PC-3 (cell line): ENCODE data around the gene PCSK5. TPM values are rescaled to one million over a fixed set of nuclear protein-coding genes. Genes with fewer than 3 reads are reported as not detected.

Source experiments
- ATAC-seq: fragments of 200-7000 bp; cut with Tn5 transposase; 2 replicates; pipeline ENCODE4 v1.9.1; 2020; ENCODE audit warnings: mild to moderate bottlenecking, moderate library complexity
- BruUV-seq: library from RNA; stranded (reverse); fragments of 400-500 nt; replicated peaks from 2 replicates; lab custom pipeline; 2021; lab: Mats Ljungman, UMichigan
- CTCF ChIA-PET: fragments of 300-600 bp; sonication (Branson Sonifier 250); formaldehyde crosslinking; loops from one replicate; lab custom pipeline; 2022; ENCODE audit warnings: antibody characterized with exemption; lab: Charles Lee
- POLR2A ChIA-PET: fragments of 300-600 bp; sonication (Branson Sonifier 250); formaldehyde crosslinking; loops from one replicate; lab custom pipeline; 2022; ENCODE audit warnings: antibody characterized with exemption; ENCODE audit not compliant: unreplicated experiment; lab: Charles Lee
- DNase-seq: peaks from one replicate; pipeline ENCODE4 v3.0.0-alpha.2; 2015
- H2AFZ ChIP-seq: fragments of 300-600 bp; sonication (generic); 2 replicates; pipeline ENCODE4 v1.6.0; 2016; ENCODE audit warnings: antibody characterized with exemption, low read length
- H3F3A ChIP-seq: fragments of 300-600 bp; sonication (generic); one replicate; pipeline ENCODE4 v1.6.0; 2017; ENCODE audit warnings: antibody characterized with exemption, low read length, control low read depth, mild to moderate bottlenecking; ENCODE audit not compliant: unreplicated experiment
- H3K27ac ChIP-seq: fragments of 300-600 bp; sonication (generic); 2 replicates; pipeline ENCODE4 v1.5.1; 2016; ENCODE audit warnings: mild to moderate bottlenecking, low read length
- H3K27me3 ChIP-seq: fragments of 300-600 bp; sonication (generic); 2 replicates; pipeline ENCODE4 v1.6.1; 2016; ENCODE audit warnings: low read length, mixed read lengths
- H3K36me3 ChIP-seq: fragments of 300-600 bp; sonication (generic); 2 replicates; pipeline ENCODE4 v1.6.1; 2016; ENCODE audit warnings: low read depth, mixed run types, low read length, mixed read lengths
- H3K4me1 ChIP-seq: fragments of 300-600 bp; sonication (generic); 2 replicates; pipeline ENCODE4 v1.5.1; 2016; ENCODE audit warnings: low read length; ENCODE audit not compliant: insufficient read depth
- H3K4me2 ChIP-seq: fragments of 300-600 bp; sonication (generic); 2 replicates; pipeline ENCODE4 v1.6.0; 2016; ENCODE audit warnings: low read length
- H3K4me3 ChIP-seq: fragments of 300-600 bp; sonication (generic); 2 replicates; pipeline ENCODE4 v1.5.1; 2016; ENCODE audit warnings: mild to moderate bottlenecking, low read length, mixed read lengths
- H3K79me2 ChIP-seq: fragments of 300-600 bp; sonication (generic); 2 replicates; pipeline ENCODE4 v1.6.1; 2017; ENCODE audit warnings: low read length, mixed read lengths
- H3K9ac ChIP-seq: fragments of 300-600 bp; sonication (generic); 2 replicates; pipeline ENCODE4 v1.6.0; 2016; ENCODE audit warnings: mild to moderate bottlenecking, low read length
- H3K9me2 ChIP-seq: fragments of 300-600 bp; sonication (generic); replicated peaks from 2 replicates; pipeline ENCODE4 v1.6.1; 2016; ENCODE audit warnings: mixed run types, low read length, mixed read lengths
- H3K9me3 ChIP-seq: fragments of 300-600 bp; sonication (generic); 2 replicates; pipeline ENCODE4 v1.6.1; 2016; ENCODE audit warnings: low read length, mixed read lengths
- H4K20me1 ChIP-seq: fragments of 300-600 bp; sonication (generic); 2 replicates; pipeline ENCODE4 v1.6.1; 2016; ENCODE audit warnings: low read length, mixed read lengths
- EZH2 ChIP-seq: fragments of 300-600 bp; sonication (generic); IDR thresholded peaks from one replicate; pipeline ENCODE4 v1.6.1; 2017; ENCODE audit warnings: antibody characterized with exemption, mild to moderate bottlenecking, low read length; ENCODE audit not compliant: unreplicated experiment
- EZH2phosphoT487 ChIP-seq: fragments of 300-600 bp; sonication (generic); IDR thresholded peaks from 2 replicates; pipeline ENCODE4 v1.6.1; 2018; ENCODE audit warnings: mild to moderate bottlenecking, antibody characterized with exemption, low read length, borderline replicate concordance
- intact Hi-C: fragments of 100-400 bp; cut with micrococcal nuclease; formaldehyde crosslinking; loops from 2 replicates; pipeline ENCODE4 v1.9.0; 2023
- total RNA-seq: library from RNA; depleted of rRNA; stranded (reverse); fragments of >200 nt; gene quantifications from 2 replicates; pipeline ENCODE4 v1.2.3, GENCODE V29; 2014
- TF ChIP-seq, protein P1 (sequence below): fragments of 300-600 bp; sonication (generic); conservative IDR thresholded peaks from 2 replicates; pipeline ENCODE4 v1.5.1; 2017; ENCODE audit warnings: antibody characterized with exemption, low read depth, mild to moderate bottlenecking, low read length

The PCSK5 gene
- total RNA-seq, 1 experiment from 2014 or later, result not detected

DNA sequence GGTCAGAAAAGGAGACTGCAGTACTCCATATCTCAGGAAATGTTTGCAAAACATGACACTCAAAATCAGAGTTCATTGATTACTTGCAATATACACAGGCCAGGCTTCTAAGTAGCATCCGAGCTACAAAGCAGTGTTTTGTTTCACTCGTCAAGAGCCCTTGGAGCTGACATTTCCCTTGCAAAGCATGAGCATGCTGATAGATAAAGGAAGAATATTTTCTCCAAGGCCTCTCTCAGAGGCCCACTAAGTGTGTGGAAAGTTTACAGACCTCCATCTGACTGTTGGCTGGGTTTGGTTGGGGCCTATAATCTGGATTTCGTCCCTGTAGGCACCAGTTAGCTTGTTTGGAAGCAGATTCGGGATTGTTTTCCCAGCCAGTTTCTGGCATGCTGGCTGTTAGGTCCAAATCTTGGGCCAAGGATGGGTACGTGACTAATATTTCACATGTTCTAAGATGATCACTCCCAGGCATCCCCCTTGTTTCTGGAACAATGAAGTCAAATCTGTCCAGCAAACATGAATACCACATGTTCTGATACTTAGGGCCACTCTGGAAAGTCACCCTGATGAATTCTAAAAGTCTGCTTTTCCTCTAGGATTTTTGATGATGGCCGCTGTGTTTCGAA is 342.5 kb downstream of the PCSK5 start:
- H2AFZ ChIP-seq, result no peak overlapping the region
- H3K79me2 ChIP-seq, result no peaks in the 10 kb centered on the region
- no peak overlapping the region for H3K9ac ChIP-seq
- POLR2A ChIA-PET, result no interaction called here
- DNase-seq (no peak), ATAC-seq (no peak)
- H3K4me1 ChIP-seq, result no peaks in the 10 kb centered on the region
- H3K9me2 ChIP-seq, result no peaks in the 10 kb centered on the region
- no peak overlapping the region for H3K4me3 ChIP-seq
- TF ChIP-seq, protein P1, sequence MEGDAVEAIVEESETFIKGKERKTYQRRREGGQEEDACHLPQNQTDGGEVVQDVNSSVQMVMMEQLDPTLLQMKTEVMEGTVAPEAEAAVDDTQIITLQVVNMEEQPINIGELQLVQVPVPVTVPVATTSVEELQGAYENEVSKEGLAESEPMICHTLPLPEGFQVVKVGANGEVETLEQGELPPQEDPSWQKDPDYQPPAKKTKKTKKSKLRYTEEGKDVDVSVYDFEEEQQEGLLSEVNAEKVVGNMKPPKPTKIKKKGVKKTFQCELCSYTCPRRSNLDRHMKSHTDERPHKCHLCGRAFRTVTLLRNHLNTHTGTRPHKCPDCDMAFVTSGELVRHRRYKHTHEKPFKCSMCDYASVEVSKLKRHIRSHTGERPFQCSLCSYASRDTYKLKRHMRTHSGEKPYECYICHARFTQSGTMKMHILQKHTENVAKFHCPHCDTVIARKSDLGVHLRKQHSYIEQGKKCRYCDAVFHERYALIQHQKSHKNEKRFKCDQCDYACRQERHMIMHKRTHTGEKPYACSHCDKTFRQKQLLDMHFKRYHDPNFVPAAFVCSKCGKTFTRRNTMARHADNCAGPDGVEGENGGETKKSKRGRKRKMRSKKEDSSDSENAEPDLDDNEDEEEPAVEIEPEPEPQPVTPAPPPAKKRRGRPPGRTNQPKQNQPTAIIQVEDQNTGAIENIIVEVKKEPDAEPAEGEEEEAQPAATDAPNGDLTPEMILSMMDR, result no peak
- TF ChIP-seq EZH2 (no peak), EZH2phosphoT487 (no peak)
- no peak overlapping the region for H3K4me2 ChIP-seq
- H3F3A ChIP-seq, result no peaks in the 10 kb centered on the region
- BruUV-seq, result no TSS peak
- CTCF ChIA-PET, result no interaction called here
- H3K36me3 ChIP-seq, result no peaks in the 10 kb centered on the region
- no peaks in the 10 kb centered on the region for H4K20me1 ChIP-seq
- no peak overlapping the region for H3K27ac ChIP-seq
- no peaks in the 10 kb centered on the region for H3K9me3 ChIP-seq
- intact Hi-C loops, result no loop called here
- no peaks in the 10 kb centered on the region for H3K27me3 ChIP-seq

DNA sequence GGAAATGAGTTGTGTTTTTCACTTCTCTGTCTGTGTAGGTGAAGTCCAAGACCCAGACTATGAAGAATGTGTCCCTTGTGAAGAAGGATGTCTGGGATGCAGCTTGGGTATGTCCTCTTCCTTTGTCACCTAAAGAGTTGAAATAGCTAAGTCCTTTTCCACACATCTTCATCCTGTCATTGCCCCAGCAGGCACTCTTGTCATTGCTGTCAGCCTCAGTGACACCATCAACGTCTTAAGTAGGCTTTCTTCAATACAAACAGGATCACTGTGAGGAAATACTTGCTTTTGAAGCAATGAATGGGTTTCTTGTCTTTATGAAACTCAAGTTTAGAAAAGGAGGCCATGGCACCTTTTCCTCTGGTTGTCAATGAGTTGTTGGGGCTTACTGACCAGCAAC is 350.1 kb downstream of the PCSK5 start:
- H3K4me3 ChIP-seq, result no peak overlapping the region
- no peak overlapping the region for H3K9ac ChIP-seq
- H2AFZ ChIP-seq, result no peak overlapping the region
- no peak for TF ChIP-seq EZH2phosphoT487
- no peak for TF ChIP-seq EZH2
- TF ChIP-seq, protein P1, result no peak
- DNase-seq, result no peak
- H4K20me1 ChIP-seq, result no peaks in the 10 kb centered on the region
- H3K36me3 ChIP-seq, result no peaks in the 10 kb centered on the region
- H3K27me3 ChIP-seq, result no peaks in the 10 kb centered on the region
- H3K4me1 ChIP-seq, result no peaks in the 10 kb centered on the region
- no peak for ATAC-seq
- no TSS peak for BruUV-seq
- H3F3A ChIP-seq, result no peaks in the 10 kb centered on the region
- no peak overlapping the region for H3K27ac ChIP-seq
- CTCF ChIA-PET, result no interaction called here
- no peak overlapping the region for H3K4me2 ChIP-seq
- POLR2A ChIA-PET, result no interaction called here
- H3K9me3 ChIP-seq, result no peaks in the 10 kb centered on the region
- intact Hi-C loops, result no loop called here
- no peaks in the 10 kb centered on the region for H3K9me2 ChIP-seq
- no peaks in the 10 kb centered on the region for H3K79me2 ChIP-seq

DNA sequence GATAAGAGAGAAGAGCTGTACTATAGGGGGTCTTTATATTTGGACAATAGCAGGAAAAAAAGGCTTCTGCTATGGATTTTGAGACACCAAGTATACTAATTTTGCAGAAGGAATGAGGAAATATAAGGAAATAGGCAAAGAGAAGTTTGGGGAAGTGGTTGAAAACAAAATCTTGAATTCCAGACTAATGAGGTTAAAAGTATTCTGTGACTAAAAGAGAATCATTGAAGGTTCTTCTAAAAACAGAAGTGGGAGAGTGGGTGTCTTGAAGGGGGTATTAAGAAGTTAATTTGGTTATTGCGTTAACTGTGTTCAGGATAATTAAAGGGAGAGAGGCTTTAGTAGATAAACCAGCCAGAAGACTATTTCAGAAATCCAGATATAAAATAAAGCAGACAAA is 355.0 kb downstream of the PCSK5 start:
- intact Hi-C loops, result no loop called here
- H4K20me1 ChIP-seq, result no peaks in the 10 kb centered on the region
- no peak overlapping the region for H3K27ac ChIP-seq
- H3K27me3 ChIP-seq, result no peaks in the 10 kb centered on the region
- no peak overlapping the region for H3K4me2 ChIP-seq
- H2AFZ ChIP-seq, result no peak overlapping the region
- BruUV-seq, result no TSS peak
- H3K36me3 ChIP-seq, result no peaks in the 10 kb centered on the region
- no peak overlapping the region for H3K9ac ChIP-seq
- H3K4me3 ChIP-seq, result no peak overlapping the region
- H3K4me1 ChIP-seq, result no peaks in the 10 kb centered on the region
- no peaks in the 10 kb centered on the region for H3K9me2 ChIP-seq
- no peaks in the 10 kb centered on the region for H3K9me3 ChIP-seq
- no peaks in the 10 kb centered on the region for H3F3A ChIP-seq
- CTCF ChIA-PET, result no interaction called here
- ATAC-seq (no peak), DNase-seq (no peak)
- no peak for TF ChIP-seq EZH2
- POLR2A ChIA-PET, result no interaction called here
- H3K79me2 ChIP-seq, result no peaks in the 10 kb centered on the region
